GM12875 (cell line): ENCODE measurements around the gene TMEM204.

Experiments
- H3K4me3 ChIP-seq: one replicate; pipeline ENCODE4 v1.5.1; 2011; ENCODE audit warnings: low read depth, low read length, control low read depth
- CTCF ChIP-seq: IDR thresholded peaks from 2 replicates; pipeline ENCODE4 v1.5.1; 2011; ENCODE audit warnings: low read depth, mild to moderate bottlenecking, control low read depth, inconsistent platforms, low read length, moderate library complexity, borderline replicate concordance; ENCODE audit not compliant: insufficient read depth

TMEM204 gene

GRCh38 chr16:1596516-1596915, 63.0 kb downstream of the TMEM204 start:
- TF ChIP-seq CTCF, result no peak
- H3K4me3 ChIP-seq, result no peak overlapping the region

GRCh38 chr16:1597154-1597553, 63.7 kb downstream of the TMEM204 start:
- H3K4me3 ChIP-seq, result no peak overlapping the region
- no peak for TF ChIP-seq CTCF

GRCh38 chr16:1601031-1601430, 67.6 kb downstream of the TMEM204 start:
- TF ChIP-seq CTCF, result no peak
- H3K4me3 ChIP-seq, result no peak overlapping the region

GRCh38 chr16:1601489-1601888, 68.0 kb downstream of the TMEM204 start:
- no peak for TF ChIP-seq CTCF

GRCh38 chr16:1602285-1602684, 68.8 kb downstream of the TMEM204 start:
- H3K4me3 ChIP-seq, result no peak overlapping the region
- TF ChIP-seq CTCF, result no peak

More at GRCh38 chr16:1601489-1601888, 68.0 kb downstream of the TMEM204 start:
- H3K4me3 ChIP-seq, result no peak overlapping the region
